ENCODE measurements around the gene EML6.

EML6 gene

GRCh38 chr2:54752439-54752838 lies 29.0 kb downstream of the EML6 start:
- DNase-seq (ENCODE audit: low read depth in 1 of 2, low spot score in 1 of 2): no peak

- no peak for DNase-seq (ENCODE audit: low read depth in 1 of 2, low spot score in 1 of 2)
Observed at GRCh38 chr2:54755641-54756326, 32.3 kb downstream of the EML6 start.

GRCh38 chr2:54757500-54757899 lies 34.0 kb downstream of the EML6 start:
- DNase-seq (ENCODE audit: low read depth in 1 of 2, low spot score in 1 of 2): no peak

- no peak for DNase-seq (ENCODE audit: low read depth in 1 of 2, low spot score in 1 of 2)
Observed at GRCh38 chr2:54758951-54759350, 35.5 kb downstream of the EML6 start.

GRCh38 chr2:54760310-54760709 lies 36.8 kb downstream of the EML6 start:
- no peak for DNase-seq (ENCODE audit: low read depth in 1 of 2, low spot score in 1 of 2)

- no peak for DNase-seq (ENCODE audit: low read depth in 1 of 2, low spot score in 1 of 2)
Observed at GRCh38 chr2:54763636-54764291, 40.3 kb downstream of the EML6 start.

GRCh38 chr2:54767921-54768320 lies 44.5 kb downstream of the EML6 start:
- no peak for DNase-seq (ENCODE audit: low read depth in 1 of 2, low spot score in 1 of 2)

- no peak for DNase-seq (ENCODE audit: low read depth in 1 of 2, low spot score in 1 of 2)
Observed at GRCh38 chr2:54768772-54769428, 45.4 kb downstream of the EML6 start.

GRCh38 chr2:54770211-54770610 lies 46.7 kb downstream of the EML6 start:
- DNase-seq (ENCODE audit: low read depth in 1 of 2, low spot score in 1 of 2): no peak

- DNase-seq (ENCODE audit: low read depth in 1 of 2, low spot score in 1 of 2): no peak
Observed at GRCh38 chr2:54770676-54771075, 47.2 kb downstream of the EML6 start.

- DNase-seq (ENCODE audit: low read depth in 1 of 2, low spot score in 1 of 2): no peak
Observed at GRCh38 chr2:54771166-54771885, 47.9 kb downstream of the EML6 start.

GRCh38 chr2:54772110-54772509 lies 48.6 kb downstream of the EML6 start:
- DNase-seq (ENCODE audit: low read depth in 1 of 2, low spot score in 1 of 2): no peak

GRCh38 chr2:54772531-54772930 lies 49.1 kb downstream of the EML6 start:
- DNase-seq (ENCODE audit: low read depth in 1 of 2, low spot score in 1 of 2): no peak

GRCh38 chr2:54773233-54773632 lies 49.8 kb downstream of the EML6 start:
- DNase-seq (ENCODE audit: low read depth in 1 of 2, low spot score in 1 of 2): no peak

- DNase-seq (ENCODE audit: low read depth in 1 of 2, low spot score in 1 of 2): no peak
Observed at GRCh38 chr2:54773838-54774237, 50.4 kb downstream of the EML6 start.

GRCh38 chr2:54775710-54776109 lies 52.2 kb downstream of the EML6 start:
- no peak for DNase-seq (ENCODE audit: low read depth in 1 of 2, low spot score in 1 of 2)

- DNase-seq (ENCODE audit: low read depth in 1 of 2, low spot score in 1 of 2): no peak
Observed at GRCh38 chr2:54776494-54776893, 53.0 kb downstream of the EML6 start.

- DNase-seq (ENCODE audit: low read depth in 1 of 2, low spot score in 1 of 2): no peak
Observed at GRCh38 chr2:54783349-54783748, 59.9 kb downstream of the EML6 start.

GRCh38 chr2:54787270-54787669 lies 63.8 kb downstream of the EML6 start:
- no peak for DNase-seq (ENCODE audit: low read depth in 1 of 2, low spot score in 1 of 2)

GRCh38 chr2:54787755-54788366 lies 64.4 kb downstream of the EML6 start:
- DNase-seq (ENCODE audit: low read depth in 1 of 2, low spot score in 1 of 2): no peak

- no peak for DNase-seq (ENCODE audit: low read depth in 1 of 2, low spot score in 1 of 2)
Observed at GRCh38 chr2:54789878-54790277, 66.4 kb downstream of the EML6 start.

Data from activated CD4-positive, alpha-beta T cell treated with anti-CD3 and anti-CD28 coated beads, Interleukin-2, amount 50 U/mL, for 24 hours (primary cell).